Measurements from ENCODE around the gene ERFL.

DNA sequence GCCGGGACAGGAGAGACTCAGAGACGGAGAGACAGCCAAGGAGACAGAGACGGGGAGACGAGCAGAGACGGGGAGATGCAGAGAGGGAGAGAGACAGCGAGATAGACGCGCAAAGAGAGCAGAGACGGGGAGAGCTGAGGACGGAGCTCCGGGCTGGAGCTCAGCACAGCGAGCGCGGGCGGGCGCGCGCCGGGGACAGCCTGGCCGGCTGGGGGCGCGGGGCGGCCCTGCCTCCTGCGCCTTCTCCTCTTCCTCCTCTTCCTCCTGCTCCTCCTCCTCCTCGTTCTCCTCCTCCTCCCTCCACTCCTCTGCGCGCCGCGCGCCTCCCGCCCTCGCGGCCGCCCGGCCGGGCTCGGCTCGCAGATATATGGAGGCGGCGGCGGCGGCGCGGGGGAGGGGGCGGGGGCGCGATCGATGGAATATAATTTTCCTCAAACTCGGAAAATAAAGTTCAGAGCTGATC lies at the start of gene ERFL:
- TF ChIP-seq YY1 (IDR thresholded peaks at IDR 0.05; ENCODE audit: insufficient read depth, insufficient read length) (no peak), ZNF274 (IDR thresholded peaks at IDR 0.05; ENCODE audit: low read depth, low read length) (no peak), SUZ12 (IDR thresholded peaks at IDR 0.05; ENCODE audit: extremely low read depth, insufficient read depth, insufficient read length) (no peak)

Measured in NT2/D1 (cell line).